GM19099 (cell line): ENCODE measurements around the gene SLC30A3.

Experiments
- POLR2A ChIP-seq: IDR thresholded peaks from 3 replicates; pipeline ENCODE4 v1.6.1; 2011; ENCODE audit warnings: low read depth; ENCODE audit not compliant: insufficient read length; ENCODE audit errors: extremely low read depth

The SLC30A3 gene

DNA sequence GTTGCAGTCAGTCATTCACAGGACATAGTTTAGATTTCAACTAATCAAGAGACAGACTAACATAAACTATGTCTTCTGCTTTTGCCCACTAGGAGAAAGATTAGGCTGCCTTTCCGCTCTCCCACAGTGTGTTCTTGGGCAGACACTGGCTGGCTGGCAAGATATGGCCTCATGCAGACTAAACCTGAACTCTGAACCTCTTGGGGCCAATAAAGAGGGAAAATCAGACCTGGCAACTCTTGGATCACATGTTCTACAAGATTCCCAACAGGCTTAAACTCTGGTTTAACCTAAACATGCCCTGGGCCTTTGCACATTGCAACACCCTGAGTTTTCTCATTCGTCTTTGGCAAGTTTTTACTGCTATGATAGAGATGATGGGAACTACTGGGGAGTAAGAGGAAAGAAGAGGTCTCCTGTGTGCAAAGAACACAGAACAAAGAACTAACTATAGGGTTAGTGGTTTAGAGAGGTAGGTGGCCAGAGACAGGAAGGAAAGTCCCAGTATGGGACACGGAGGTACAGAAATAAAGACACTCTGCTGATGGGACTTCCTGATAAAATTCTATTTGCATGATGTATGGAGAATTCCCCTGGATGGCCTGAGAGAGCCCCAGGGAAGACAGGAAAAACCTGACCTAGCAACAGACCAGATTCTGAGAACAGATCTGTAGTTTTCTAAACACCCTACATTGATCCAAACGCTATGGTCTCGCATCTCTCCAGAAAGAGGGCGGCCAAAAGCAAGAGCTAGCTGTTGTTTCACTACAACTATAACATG lies 53.0 kb downstream of the SLC30A3 start:
- no peak for TF ChIP-seq POLR2A

DNA sequence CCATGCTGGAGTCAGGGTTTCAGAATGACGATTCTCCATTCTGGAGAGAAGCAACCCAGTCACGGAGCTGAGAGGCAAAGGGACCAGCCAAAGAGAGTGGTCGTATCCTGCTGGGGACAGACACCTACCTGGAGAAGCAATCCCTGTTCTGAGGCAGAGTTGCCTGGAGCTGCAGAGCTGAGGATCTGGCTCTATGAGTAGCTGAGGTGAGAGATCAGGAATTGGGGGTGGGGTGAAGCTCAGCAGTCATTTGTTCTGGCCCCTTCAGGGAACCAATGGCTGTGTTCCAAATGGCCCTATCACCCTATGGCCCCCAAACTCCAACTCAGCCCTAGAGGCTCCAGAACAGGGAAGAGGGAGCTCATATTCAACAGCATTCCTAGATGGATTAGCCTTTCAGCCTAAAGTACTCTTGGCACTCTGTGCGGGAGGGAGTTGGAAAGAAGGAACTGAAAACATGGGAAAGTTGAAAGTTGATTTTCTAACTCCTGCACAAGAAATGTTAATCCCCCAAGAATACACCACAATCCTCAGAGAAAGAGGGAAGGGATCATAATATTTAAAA lies 54.3 kb downstream of the SLC30A3 start:
- no peak for TF ChIP-seq POLR2A

DNA sequence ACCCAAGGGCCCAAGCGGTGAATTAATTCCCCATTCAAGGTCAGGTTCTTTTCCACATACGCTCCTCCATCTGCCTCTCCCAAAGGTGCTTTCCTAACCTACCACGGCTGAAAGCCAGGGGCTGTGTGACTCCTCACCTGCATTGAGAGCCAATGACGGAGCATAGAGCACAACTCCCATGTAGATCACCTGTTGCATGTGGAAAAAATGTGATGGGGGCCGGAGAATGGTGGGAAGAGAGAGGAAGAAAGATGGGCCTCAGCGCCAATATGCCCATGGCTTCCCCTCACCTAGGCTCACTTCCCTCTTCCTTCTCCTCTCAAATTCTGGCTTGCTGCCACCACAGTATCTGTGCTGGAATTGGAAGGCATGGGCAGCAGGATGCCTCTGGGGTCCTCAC lies 56.5 kb downstream of the SLC30A3 start:
- no peak for TF ChIP-seq POLR2A

DNA sequence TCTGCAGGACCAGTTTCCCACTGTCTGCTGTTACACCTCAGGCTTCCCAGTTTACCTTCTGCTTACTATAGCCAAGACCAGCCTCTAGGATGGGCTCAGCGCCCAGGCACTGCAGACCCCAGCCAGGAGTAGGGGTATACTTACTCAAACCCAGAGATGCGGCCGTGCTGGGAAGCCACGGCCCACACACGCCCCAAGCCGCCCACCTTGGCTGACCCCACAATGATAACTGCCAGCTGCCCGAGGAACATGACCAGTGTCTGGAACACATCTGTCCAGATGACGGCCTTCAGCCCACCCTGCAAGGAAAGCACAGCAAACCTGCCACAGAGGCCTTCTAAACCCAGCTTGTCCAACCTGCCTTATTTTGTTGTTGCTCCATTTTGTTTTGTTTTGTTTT lies 57.6 kb downstream of the SLC30A3 start:
- no peak for TF ChIP-seq POLR2A

DNA sequence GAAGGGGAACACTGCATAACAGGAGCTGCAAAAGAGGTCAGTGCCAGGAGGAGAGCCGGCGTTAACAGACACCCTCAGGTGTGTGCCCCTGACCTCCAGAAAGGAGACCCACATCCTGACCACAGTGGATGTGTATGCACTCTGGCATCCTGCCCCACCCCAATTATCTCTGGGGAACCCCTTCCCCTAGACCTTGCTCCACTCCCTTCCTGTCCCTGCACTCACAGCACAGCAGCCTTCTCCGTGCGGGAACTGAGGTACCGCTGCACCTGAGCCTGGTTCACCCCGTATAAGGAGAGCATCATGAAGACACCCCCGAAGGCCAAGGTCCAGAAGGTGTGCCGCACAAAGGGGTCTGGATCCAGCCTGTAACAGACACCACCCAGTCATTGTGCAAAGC lies 58.3 kb downstream of the SLC30A3 start:
- no peak for TF ChIP-seq POLR2A

DNA sequence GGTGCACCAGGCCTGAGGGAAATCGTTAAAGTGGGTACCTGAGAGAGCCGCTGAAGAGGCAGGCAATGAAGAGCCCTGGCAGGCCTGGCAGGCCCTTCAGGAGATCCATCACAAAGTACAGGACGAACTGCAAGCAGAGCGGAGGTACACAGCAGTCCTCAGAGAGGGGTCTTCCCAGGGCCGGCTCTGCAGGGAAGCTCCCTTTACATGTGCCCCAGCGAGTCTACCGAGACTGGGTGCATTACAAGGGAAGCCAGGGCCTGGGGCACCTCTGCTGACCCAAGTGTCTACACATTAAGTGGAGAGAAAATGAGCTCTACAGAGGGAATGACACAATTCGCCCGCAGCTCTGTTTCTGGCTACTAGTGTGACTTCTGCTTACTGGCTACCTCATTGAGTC lies 59.1 kb downstream of the SLC30A3 start:
- no peak for TF ChIP-seq POLR2A
